Astrocyte of the cerebellum (primary cell): ENCODE measurements around the gene DGKI.

ENCODE experiments used
- DNase-seq: peaks from one replicate; pipeline ENCODE4 v3.0.0-alpha.2; 2011; ENCODE audit warnings: low read depth
- H3K4me3 ChIP-seq: 2 replicates; pipeline ENCODE4 v1.5.1; 2011; ENCODE audit warnings: mild to moderate bottlenecking, low read depth, low read length, moderate library complexity
- CTCF ChIP-seq: IDR thresholded peaks from 2 replicates; pipeline ENCODE4 v1.5.1; 2012; ENCODE audit warnings: low read length, low read depth, moderate library complexity, mild to moderate bottlenecking; ENCODE audit errors: missing control alignments
- in situ Hi-C: cut with HindIII; loops from 2 replicates; pipeline ENCODE4 v1.10.0; 2017; ENCODE audit warnings: low sequenced_read_pairs

DGKI gene

GRCh38 chr7:137762334-137762733, 84.4 kb downstream of the DGKI start:
- TF ChIP-seq CTCF: no peak
- no peak overlapping the region for H3K4me3 ChIP-seq
- DNase-seq: no peak
- in situ Hi-C loops: no loop called here

- DNase-seq: no peak
- in situ Hi-C loops: no loop called here
- no peak for TF ChIP-seq CTCF
- H3K4me3 ChIP-seq: no peak overlapping the region
Measured at GRCh38 chr7:137760111-137760510, 86.7 kb downstream of the DGKI start.

- no peak for DNase-seq
- in situ Hi-C loops: no loop called here
- no peak overlapping the region for H3K4me3 ChIP-seq
- no peak for TF ChIP-seq CTCF
Measured at GRCh38 chr7:137757146-137757925, 89.4 kb downstream of the DGKI start.

GRCh38 chr7:137755846-137756651, 90.7 kb downstream of the DGKI start:
- in situ Hi-C loops: no loop called here
- TF ChIP-seq CTCF: no peak
- no peak overlapping the region for H3K4me3 ChIP-seq
- no peak for DNase-seq

- in situ Hi-C loops: no loop called here
- no peak overlapping the region for H3K4me3 ChIP-seq
- DNase-seq: no peak
- no peak for TF ChIP-seq CTCF
Measured at GRCh38 chr7:137755427-137755826, 91.3 kb downstream of the DGKI start.

- in situ Hi-C loops: no loop called here
- no peak for DNase-seq
- H3K4me3 ChIP-seq: no peak overlapping the region
- TF ChIP-seq CTCF: no peak
Measured at GRCh38 chr7:137753948-137754851, 92.6 kb downstream of the DGKI start.
